Heart right ventricle (tissue), 16 donors: ENCODE measurements around the gene DGUOK. TPM values are rescaled to one million over a fixed set of nuclear protein-coding genes. Genes with fewer than 3 reads are reported as not detected.
"Not testable (repeated sequence)": the region's sequence is repeated elsewhere in the genome, so short reads cannot be mapped to it uniquely, and the experiment has no call there.

ENCODE experiments used
- ATAC-seq, 8 donors: fragments of 200-7000 bp; cut with Tn5 transposase; one replicate each; pipeline ENCODE4 v1.9.1; 2020; ENCODE audit warnings: mild to moderate bottlenecking in 8 of 8, moderate library complexity in 8 of 8, moderate number of reproducible peaks in 1 of 8
- DNase-seq, 2 donors: peaks; one replicate each; pipeline ENCODE4 v3.0.0-alpha.2; 2020
- H3K27ac ChIP-seq, 10 donors: fragments of 200-600 bp; sonication (generic) in 2 of 10; one replicate each; pipeline versions ENCODE4 v1.5.0 to v1.8.0; 2020 to 2022; ENCODE audit warnings: mild to moderate bottlenecking in 3 of 10
- H3K27me3 ChIP-seq, 7 donors: fragments of 200-600 bp; one replicate each; pipeline ENCODE4 v1.8.0; 2021 to 2022; ENCODE audit warnings: mild to moderate bottlenecking in 2 of 7
- H3K36me3 ChIP-seq, 9 donors: fragments of 200-600 bp; sonication (generic) in 1 of 9; one replicate each; pipeline versions ENCODE4 v1.5.0 to v1.8.0; 2020 to 2022; ENCODE audit warnings: mild to moderate bottlenecking in 2 of 9
- H3K4me1 ChIP-seq, 9 donors: fragments of 200-600 bp; sonication (generic) in 1 of 9; one replicate each; pipeline versions ENCODE4 v1.5.0 to v1.8.0; 2020 to 2022; ENCODE audit warnings: mild to moderate bottlenecking in 4 of 9
- H3K4me3 ChIP-seq, 10 donors: fragments of 200-600 bp; sonication (generic) in 2 of 10; one replicate each; pipeline versions ENCODE4 v1.5.0 to v1.8.0; 2020 to 2022; ENCODE audit warnings: mild to moderate bottlenecking in 7 of 10, moderate library complexity in 2 of 10
- H3K9me3 ChIP-seq, 11 donors: fragments of 200-600 bp in 10 of 11; sonication (generic) in 2 of 11; one replicate each; pipeline versions ENCODE4 v1.5.0 to v1.8.0; 2013 to 2022; ENCODE audit warnings: mild to moderate bottlenecking in 2 of 11, control low read depth in 1 of 11, moderate library complexity in 1 of 11
- CTCF ChIP-seq, 9 donors: fragments of 200-600 bp; sonication (generic) in 2 of 9; IDR thresholded peaks; one replicate each; pipeline versions ENCODE4 v1.5.0 to v1.8.0; 2021 to 2022; ENCODE audit warnings: antibody characterized with exemption in 9 of 9, mild to moderate bottlenecking in 5 of 9, moderate library complexity in 1 of 9
- WGBS, 2 donors: extraction: QIAGEN DNeasy Blood & Tissue Kit; methylation state at CpG; one replicate each; pipeline ENCODE4 v1.1.7; 2013; ENCODE audit warnings: inconsistent platforms in 1 of 2; 5-methylcytosine and 5-hydroxymethylcytosine counted together
- intact Hi-C, 10 donors: fragments of 100-400 bp; cut with DNase I; formaldehyde crosslinking; loops; one replicate each; pipeline versions ENCODE4 v1.11.1 to v1.14.2; 2022
- polyA plus RNA-seq, 2 donors: library from polyadenylated mRNA; stranded (reverse); fragments of 200-250 nt; gene quantifications; one replicate each; pipeline ENCODE4 v1.2.3, GENCODE V29; 2013
- total RNA-seq, 10 donors: library from RNA; stranded (reverse); fragmentation: NEBNext Ultra II Directional in 3 of 10; extraction: Animal tissue kit (Norgen Biotek cat#: 25700) in 3 of 10; gene quantifications; one replicate each; pipeline versions ENCODE4 v1.2.1 to v1.2.4, GENCODE V29; 2021 to 2023
- donor health status: Arrhythmogenic right ventricular cardiomyopathy.
- donor health status: ischemic (EF 13 %, LVEDD 7.1; RV severe dilation, severe dysfunction).
- donor health status: healthy with polysubstance abuse.
- donor health status: DM: no; HTN: yes; CAD: no.
- donor health status: DM: no; HTN: no; CAD: no.
- donor health status: ischemic (EF 25% LVEDD 6.9; RV normal size, moderate dysfunction).
- donor health status: ischemic (EF 25% LVEDD 5.7; RV mildly dilated, moderate dysfunction).
- donor health status: healthy.
- donor health status: DM: yes; HTN: yes; CAD: no.
- donor health status: Ischemic cardiomyopathy.
- donor health status: ischemic (EF 35%, LVEDD 5.7; RV mildly dilated, moderate dysfunction).
- donor health status: nonischemic (EF 11% LVEDD 7.7; RV severe dilation, severe dysfunction).
- donor health status: DM: yes; HTN: yes; CAD: no.
- donor health status: PGD.
- donor health status: ischemic (EF 29% LVEDD 5.4; RV normal size, mild dysfunction).
- donor health status: nonischemic (EF 23%, LVEDD 6.1; RV moderate dilation, normal function).

DGUOK gene
- total and polyA plus RNA-seq, 12 donors: 18.7 to 56.2 (median 22.7) TPM

GRCh38 chr2:73902284-73902683, 24.4 kb upstream of the DGUOK start:
- ATAC-seq: no peak
- peaks cover 0 to 13% (median 0%) of the 10 kb centered on the region in 7 donors for H3K27me3 ChIP-seq
- no peaks in the 10 kb centered on the region for H3K36me3 ChIP-seq
- WGBS, 2 donors: 84 to 85% methylated on average over 4 of the region's 4 CpGs
- intact Hi-C loops: no loop called here
- no peak overlapping the region for H3K4me3 ChIP-seq
- no peaks in the 10 kb centered on the region for H3K9me3 ChIP-seq
- H3K4me1 ChIP-seq: peaks cover 0 to 6% (median 0%) of the 10 kb centered on the region in 9 donors
- DNase-seq: no peak
- TF ChIP-seq CTCF (IDR thresholded peaks at IDR 0.05): no peak
- no peak overlapping the region for H3K27ac ChIP-seq

- ATAC-seq (no peak), DNase-seq (no peak)
- intact Hi-C loops: no loop called here
- Histone ChIP-seq H3K27me3 (peaks cover 0 to 13% (median 0%) of the 10 kb centered on the region in 7 donors), H3K9me3 (no peaks in the 10 kb centered on the region), H3K4me1 (peaks cover 0 to 13% (median 0%) of the 10 kb centered on the region in 9 donors), H3K36me3 (no peaks in the 10 kb centered on the region), H3K27ac (no peak overlapping the region), H3K4me3 (no peak overlapping the region)
- 87 to 89% methylated on average over 4 of the region's 4 CpGs for WGBS, 2 donors
- TF ChIP-seq CTCF (IDR thresholded peaks at IDR 0.05): no peak
Observed at GRCh38 chr2:73903313-73903712, 23.4 kb upstream of the DGUOK start.

- DNase-seq, H3K4me3 ChIP-seq, H3K36me3 ChIP-seq, ATAC-seq, intact Hi-C loops, H3K27ac ChIP-seq, H3K9me3 ChIP-seq: not testable (repeated sequence)
- peaks cover 0 to 13% (median 0%) of the 10 kb centered on the region in 9 donors for H3K4me1 ChIP-seq
- peaks cover 0 to 13% (median 0%) of the 10 kb centered on the region in 7 donors for H3K27me3 ChIP-seq
- WGBS, 2 donors: 94 to 95% methylated on average over 5 of the region's 5 CpGs
Observed at GRCh38 chr2:73903949-73904613, 22.6 kb upstream of the DGUOK start.

GRCh38 chr2:73904952-73905351, 21.7 kb upstream of the DGUOK start:
- H3K4me1 ChIP-seq: peaks cover 0 to 13% (median 0%) of the 10 kb centered on the region in 9 donors
- no peaks in the 10 kb centered on the region for H3K9me3 ChIP-seq
- DNase-seq: no peak
- ATAC-seq: no peak
- intact Hi-C loops: no loop called here
- no peak overlapping the region for H3K27ac ChIP-seq
- 87 to 92% methylated on average over 1 of the region's 1 CpG for WGBS, 2 donors
- H3K36me3 ChIP-seq: no peaks in the 10 kb centered on the region
- TF ChIP-seq CTCF (IDR thresholded peaks at IDR 0.05): no peak
- no peak overlapping the region for H3K4me3 ChIP-seq
- peaks cover 0 to 13% (median 0%) of the 10 kb centered on the region in 7 donors for H3K27me3 ChIP-seq

DNA sequence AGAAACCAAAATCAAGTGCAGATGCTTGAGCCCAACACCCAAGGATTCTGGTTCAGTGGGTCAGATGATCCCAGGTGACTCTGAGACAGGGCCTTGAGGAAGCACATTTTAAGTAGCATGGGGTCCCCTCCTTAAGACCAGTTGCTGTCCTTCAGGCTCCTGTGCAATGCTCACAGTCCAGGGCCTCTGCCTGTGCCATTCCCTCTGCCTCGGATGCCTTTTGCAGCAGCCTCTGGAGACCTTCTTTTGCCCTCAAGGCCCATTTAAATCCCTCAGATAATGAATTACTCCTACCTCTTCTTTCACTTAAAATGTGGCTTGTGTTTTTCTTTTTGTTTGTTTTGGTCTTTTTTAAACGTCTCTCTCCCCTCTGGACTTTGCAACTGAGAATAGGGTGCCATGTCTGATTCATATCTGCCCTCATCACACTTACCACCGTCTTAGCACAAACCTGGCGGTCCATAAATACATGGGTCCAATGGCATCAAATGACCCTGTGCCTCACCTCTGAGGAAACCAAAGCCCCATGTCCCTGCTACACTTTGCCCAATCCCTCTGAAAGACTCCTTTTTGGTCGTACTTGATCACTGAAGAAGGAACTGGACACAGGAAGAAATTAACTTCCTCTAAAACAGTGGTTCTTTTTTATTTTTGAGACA, 19.7 kb upstream of the DGUOK start:
- DNase-seq (no peak), ATAC-seq (no peak)
- peaks cover 0 to 13% (median 0%) of the 10 kb centered on the region in 9 donors for H3K4me1 ChIP-seq
- H3K4me3 ChIP-seq: no peak overlapping the region
- H3K9me3 ChIP-seq: no peaks in the 10 kb centered on the region
- H3K27me3 ChIP-seq: peaks cover 0 to 13% (median 0%) of the 10 kb centered on the region in 7 donors
- WGBS, 2 donors: 77 to 80% methylated on average over 5 of the region's 5 CpGs
- TF ChIP-seq CTCF (IDR thresholded peaks at IDR 0.05): no peak
- H3K36me3 ChIP-seq: no peaks in the 10 kb centered on the region
- intact Hi-C loops: no loop called here
- no peak overlapping the region for H3K27ac ChIP-seq
